ENCODE measurements around the gene UBE2J1.

The UBE2J1 gene

DNA sequence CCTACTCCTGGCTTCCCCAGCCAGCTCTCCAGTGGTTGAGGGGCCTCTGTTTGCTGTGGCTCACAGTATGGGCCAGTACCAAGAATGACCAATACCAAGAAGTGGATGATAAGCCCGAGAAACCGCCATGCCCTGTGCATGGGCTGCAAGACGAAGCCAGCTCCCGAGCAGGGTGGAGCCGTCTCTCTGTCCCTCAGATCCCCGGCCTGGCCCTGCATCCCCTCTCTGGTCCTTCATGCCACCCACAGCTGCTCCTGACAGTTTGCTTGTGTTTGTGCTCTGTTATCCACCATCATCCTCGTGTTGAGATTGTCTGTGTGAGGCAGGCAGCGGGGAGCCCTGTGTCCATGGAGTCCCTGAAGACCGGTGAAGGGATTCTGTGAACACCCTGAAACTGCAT lies 73.6 kb downstream of the UBE2J1 start:
- H4K91ac ChIP-seq (ENCODE audit: low read depth, low read length), result no peak overlapping the region
- no peak overlapping the region for H3K14ac ChIP-seq (ENCODE audit: low read length)
- WGBS (ENCODE audit: extremely low coverage, insufficient coverage, insufficient read length), result no CpG with 5 or more reads among the region's 9 CpGs
- no peaks in the 10 kb centered on the region for H3K79me2 ChIP-seq (ENCODE audit: control insufficient read depth, insufficient read depth, low read length, poor library complexity)
- no peak overlapping the region for H2BK5ac ChIP-seq (ENCODE audit: low read depth, low read length, poor library complexity)
- H2BK12ac ChIP-seq (ENCODE audit: low read length), result no peak overlapping the region
- no peak overlapping the region for H2AFZ ChIP-seq (ENCODE audit: insufficient read depth, low read length, poor library complexity)
- no peaks in the 10 kb centered on the region for H3K4me1 ChIP-seq (ENCODE audit: control insufficient read depth in 1 of 2, insufficient read depth in 2 of 2, low read length in 2 of 2)
- H4K12ac ChIP-seq (ENCODE audit: low read depth, low read length), result no peak overlapping the region
- H3K4me3 ChIP-seq (ENCODE audit: low read depth, low read length), result no peak overlapping the region
- no peak overlapping the region for H3K23ac ChIP-seq (ENCODE audit: low read length)
- H4K8ac ChIP-seq (ENCODE audit: low read depth, low read length), result no peak overlapping the region
- no peaks in the 10 kb centered on the region for H3K79me1 ChIP-seq (ENCODE audit: low read length)
- no peak overlapping the region for H3K27ac ChIP-seq (ENCODE audit: low read depth, low read length)
- H3K9me3 ChIP-seq (ENCODE audit: insufficient read depth, low read depth, low read length), result peaks cover 1% of the 10 kb centered on the region
- no peak overlapping the region for H2AK5ac ChIP-seq (ENCODE audit: low read length)
- H3K9ac ChIP-seq (ENCODE audit: low read length), result no peak overlapping the region
- no peaks in the 10 kb centered on the region for H3K27me3 ChIP-seq (ENCODE audit: insufficient read depth, low read length)
- H3K4me2 ChIP-seq (ENCODE audit: low read length), result no peak overlapping the region
- DNase-seq, result no peak
- H3K36me3 ChIP-seq (ENCODE audit: control insufficient read depth in 1 of 2, insufficient read depth in 2 of 2, low read length in 2 of 2), result no peaks in the 10 kb centered on the region
- H3K18ac ChIP-seq (ENCODE audit: low read length), result no peak overlapping the region
- no peak overlapping the region for H3K4ac ChIP-seq (ENCODE audit: low read depth, low read length)
- H2BK120ac ChIP-seq (ENCODE audit: insufficient read depth, low read length, poor library complexity), result no peak overlapping the region

Data from trophoblast cell (in vitro differentiated cells and primary cell).